GM06990 (cell line): ENCODE results near the gene GLIPR1L1.

Source experiments
- DNase-seq: peaks from one replicate; pipeline ENCODE4 v3.0.0-alpha.2; 2011; ENCODE audit not compliant: insufficient read length; ENCODE audit errors: extremely low read depth
- H3K27me3 ChIP-seq: replicated peaks from 2 replicates; pipeline ENCODE4 v1.6.0; 2011; ENCODE audit warnings: low read length; ENCODE audit not compliant: control insufficient read depth, insufficient read depth
- H3K36me3 ChIP-seq: 2 replicates; pipeline ENCODE4 v1.5.1; 2011; ENCODE audit warnings: low read length; ENCODE audit not compliant: control insufficient read depth, insufficient read depth
- H3K4me3 ChIP-seq: replicated peaks from 2 replicates; pipeline ENCODE4 v1.5.1; 2011; ENCODE audit warnings: low read depth, mild to moderate bottlenecking, control low read depth, low read length
- CTCF ChIP-seq: IDR thresholded peaks from 2 replicates; pipeline ENCODE4 v1.5.1; 2011; ENCODE audit warnings: low read length, control low read depth, mild to moderate bottlenecking, inconsistent platforms; ENCODE audit not compliant: insufficient read depth, poor library complexity, severe bottlenecking

The GLIPR1L1 gene

DNA sequence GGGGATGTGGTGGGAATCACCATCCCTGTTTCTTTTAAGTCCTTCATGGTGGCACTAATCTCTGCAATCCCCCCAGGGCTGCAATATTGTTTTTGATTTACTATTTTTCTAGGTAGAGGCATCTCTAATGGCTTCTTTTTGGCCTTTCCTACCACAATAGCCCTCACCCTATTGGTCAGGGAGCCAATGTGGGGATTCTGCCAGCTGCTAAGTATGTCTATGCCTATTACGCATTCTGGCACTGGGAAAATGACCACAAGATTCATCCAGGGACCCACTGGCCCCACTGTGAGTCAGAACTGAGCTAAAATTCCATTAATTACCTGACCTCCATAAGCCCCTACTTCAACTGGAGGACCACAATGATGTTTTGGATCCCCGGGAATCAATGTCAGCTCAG, 40.5 kb downstream of the GLIPR1L1 start:
- no peak overlapping the region for H3K4me3 ChIP-seq
- no peaks in the 10 kb centered on the region for H3K27me3 ChIP-seq
- no peak for TF ChIP-seq CTCF
- H3K36me3 ChIP-seq: no peaks in the 10 kb centered on the region
- DNase-seq: no peak

DNA sequence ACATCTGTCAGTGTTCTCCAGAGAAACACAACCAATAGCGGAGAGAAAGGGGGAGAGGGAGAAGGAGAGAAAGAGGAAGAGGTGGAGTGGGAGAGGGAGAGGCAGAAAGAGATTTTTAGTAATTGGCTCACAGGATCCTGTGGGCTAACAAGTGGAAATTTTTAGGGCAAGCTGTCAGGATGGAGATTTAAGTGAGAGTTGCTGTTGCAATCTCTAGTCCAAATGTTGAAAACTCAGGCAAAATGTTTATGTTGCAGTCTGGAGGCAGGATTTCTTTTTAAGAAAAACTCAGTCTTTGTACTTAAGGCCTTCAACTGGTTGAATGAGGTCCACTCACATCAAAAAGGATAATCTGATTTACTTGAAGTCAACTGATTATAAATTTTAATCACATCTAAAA, 43.9 kb downstream of the GLIPR1L1 start:
- Histone ChIP-seq H3K27me3 (no peaks in the 10 kb centered on the region), H3K36me3 (no peaks in the 10 kb centered on the region), H3K4me3 (no peak overlapping the region)
- no peak for DNase-seq
- TF ChIP-seq CTCF: no peak

- H3K4me3 ChIP-seq: no peak overlapping the region
- no peak for DNase-seq
- no peaks in the 10 kb centered on the region for H3K27me3 ChIP-seq
- no peak for TF ChIP-seq CTCF
- no peaks in the 10 kb centered on the region for H3K36me3 ChIP-seq
Observed at GRCh38 chr12:75389061-75389460, 54.6 kb downstream of the GLIPR1L1 start.

- no peak for TF ChIP-seq CTCF
- Histone ChIP-seq H3K27me3 (no peaks in the 10 kb centered on the region), H3K4me3 (no peak overlapping the region; the same call in 1 of the 2 replicates), H3K36me3 (no peaks in the 10 kb centered on the region)
- no peak for DNase-seq
Observed at GRCh38 chr12:75389706-75390105, 55.2 kb downstream of the GLIPR1L1 start.

- H3K27me3 ChIP-seq: no peaks in the 10 kb centered on the region
- peak overlapping the region; percentile 75 for H3K4me3 ChIP-seq
- no peaks in the 10 kb centered on the region for H3K36me3 ChIP-seq
- TF ChIP-seq CTCF: no peak
- no peak for DNase-seq
Observed at GRCh38 chr12:75390156-75390898, 55.9 kb downstream of the GLIPR1L1 start.
